H1 (cell line): Measurements from ENCODE around the gene OR5D13.

Experiments
- CBX8 ChIP-seq: fragments of 300-800, 300-1000 bp; sonication (generic); IDR thresholded peaks from 2 replicates; pipeline ENCODE4 v1.7.1; 2016; ENCODE audit warnings: low read depth, low read length, borderline replicate concordance
- CTCF ChIP-seq, 3 experiments: IDR thresholded peaks; 1 replicate in 2 of 3; 2 replicates in 1 of 3; pipeline versions ENCODE4 v1.5.1 to v1.6.1; 2011; ENCODE audit warnings: low read length in 3 of 3, mild to moderate bottlenecking in 3 of 3, inconsistent platforms in 2 of 3, low read depth in 1 of 3, moderate library complexity in 1 of 3; ENCODE audit not compliant: insufficient read depth in 1 of 3; ENCODE audit errors: control extremely low read depth in 1 of 3
- EGR1 ChIP-seq: IDR thresholded peaks from 2 replicates; pipeline ENCODE4 v1.6.1; 2011; ENCODE audit warnings: low read depth, low read length, borderline replicate concordance
- EP300 ChIP-seq, 2 experiments: IDR thresholded peaks; 1 replicate in 1 of 2; 2 replicates in 1 of 2; pipeline ENCODE4 v1.6.1; 2011 to 2012; ENCODE audit warnings: low read depth in 2 of 2, low read length in 2 of 2, mild to moderate bottlenecking in 2 of 2, borderline replicate concordance in 1 of 2, inconsistent platforms in 1 of 2, moderate library complexity in 1 of 2
- GABPA ChIP-seq: IDR thresholded peaks from 2 replicates; pipeline ENCODE4 v1.6.1; 2011; ENCODE audit warnings: mild to moderate bottlenecking, low read length, moderate library complexity, borderline replicate concordance; ENCODE audit not compliant: insufficient read depth
- HDAC2 ChIP-seq, 2 experiments: fragments of 300-600 bp in 1 of 2; sonication (generic) in 1 of 2; IDR thresholded peaks; 2 replicates each; pipeline ENCODE4 v1.6.1; 2011 to 2012; ENCODE audit warnings: low read depth in 2 of 2, low read length in 2 of 2, mild to moderate bottlenecking in 2 of 2, moderate library complexity in 2 of 2, borderline replicate concordance in 1 of 2, inconsistent platforms in 1 of 2
- MAFK ChIP-seq: IDR thresholded peaks from 2 replicates; pipeline ENCODE4 v1.6.1; 2012; ENCODE audit warnings: low read depth, mild to moderate bottlenecking, improper control_type of control experiment, low read length
- POLR2A ChIP-seq, 2 experiments: IDR thresholded peaks; 1 replicate in 1 of 2; 2 replicates in 1 of 2; pipeline ENCODE4 v1.6.1; 2011; ENCODE audit warnings: low read depth in 2 of 2, low read length in 2 of 2, mild to moderate bottlenecking in 2 of 2; ENCODE audit errors: control extremely low read depth in 1 of 2
- RFX5 ChIP-seq: IDR thresholded peaks from 2 replicates; pipeline ENCODE4 v1.6.1; 2011; ENCODE audit warnings: low read depth, low read length, improper control_type of control experiment, borderline replicate concordance
- SP4 ChIP-seq: IDR thresholded peaks from 2 replicates; pipeline ENCODE4 v1.6.1; 2012; ENCODE audit warnings: low read length, inconsistent platforms
- TAF1 ChIP-seq: IDR thresholded peaks from 2 replicates; pipeline ENCODE4 v1.6.1; 2011; ENCODE audit warnings: mild to moderate bottlenecking, low read depth, low read length
- TAF7 ChIP-seq: optimal IDR thresholded peaks from 2 replicates; pipeline ENCODE3; 2011; ENCODE audit warnings: low read depth, mild to moderate bottlenecking, inconsistent platforms, low read length, moderate library complexity, borderline replicate concordance

- TF ChIP-seq SP4 (no peak), HDAC2 (IDR thresholded peaks at IDR 0.05; ENCODE audit: borderline replicate concordance in 1 of 2, low read depth in 2 of 2, low read length in 2 of 2) (no peak), GABPA (no peak), TAF1 (no peak), TAF7 (no peak), EP300 (IDR thresholded peaks at IDR 0.05; ENCODE audit: borderline replicate concordance in 1 of 2, low read depth in 2 of 2, low read length in 2 of 2) (no peak), EGR1 (no peak), MAFK (no peak), POLR2A (IDR thresholded peaks at IDR 0.05; ENCODE audit: control extremely low read depth in 1 of 2, low read depth in 2 of 2, low read length in 2 of 2) (no peak), CTCF (IDR thresholded peaks at IDR 0.05; ENCODE audit: control extremely low read depth in 1 of 3, insufficient read depth in 1 of 3, low read depth in 1 of 3, low read length in 3 of 3) (no peak), CBX8 (no peak), RFX5 (no peak)
These were observed at the start of gene OR5D13 for GRCh38 chr11:55773138-55773537.
